Peyer's patch (tissue), 4 donors: Measurements from ENCODE around the gene SEC14L2.
"Not testable (repeated sequence)": the region's sequence is repeated elsewhere in the genome, so short reads cannot be mapped to it uniquely, and the experiment has no call there.

Source experiments
- POLR2A ChIP-seq, 2 donors: fragments of 450-650 bp; IDR thresholded peaks; one replicate each; pipeline ENCODE4 v1.5.1; 2017; ENCODE audit warnings: antibody characterized with exemption in 2 of 2, mild to moderate bottlenecking in 2 of 2, moderate library complexity in 2 of 2
- TF ChIP-seq, protein P1 (sequence below), 6 experiments: fragments of 450-650 bp in 4 of 6; fragments of 200-600 bp in 2 of 6; sonication (generic) in 1 of 6; IDR thresholded peaks; one replicate each; pipeline ENCODE4 v1.5.1; 2017 to 2019; ENCODE audit warnings: antibody characterized with exemption in 6 of 6, mild to moderate bottlenecking in 3 of 6, moderate library complexity in 1 of 6

DNA sequence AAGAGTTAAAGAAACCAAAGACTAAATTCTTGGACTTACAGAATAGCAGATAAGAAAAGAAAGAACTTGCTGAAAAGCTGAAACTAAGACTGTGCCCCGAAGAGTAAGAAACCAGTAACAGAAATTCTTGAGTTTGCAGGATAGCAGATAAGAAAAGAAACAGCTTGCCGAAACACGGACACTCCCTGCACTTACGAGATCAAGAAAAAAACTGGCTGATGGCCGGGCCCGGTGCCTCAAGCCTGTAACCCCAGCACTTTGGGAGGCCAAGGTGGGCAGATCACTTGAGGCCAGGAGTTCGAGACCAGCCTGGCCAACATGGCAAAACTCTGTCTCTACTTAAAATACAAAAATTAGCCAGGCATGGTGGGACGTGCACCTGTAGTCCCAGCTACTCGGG, 54.7 kb downstream of the SEC14L2 start:
- TF ChIP-seq, protein P1, sequence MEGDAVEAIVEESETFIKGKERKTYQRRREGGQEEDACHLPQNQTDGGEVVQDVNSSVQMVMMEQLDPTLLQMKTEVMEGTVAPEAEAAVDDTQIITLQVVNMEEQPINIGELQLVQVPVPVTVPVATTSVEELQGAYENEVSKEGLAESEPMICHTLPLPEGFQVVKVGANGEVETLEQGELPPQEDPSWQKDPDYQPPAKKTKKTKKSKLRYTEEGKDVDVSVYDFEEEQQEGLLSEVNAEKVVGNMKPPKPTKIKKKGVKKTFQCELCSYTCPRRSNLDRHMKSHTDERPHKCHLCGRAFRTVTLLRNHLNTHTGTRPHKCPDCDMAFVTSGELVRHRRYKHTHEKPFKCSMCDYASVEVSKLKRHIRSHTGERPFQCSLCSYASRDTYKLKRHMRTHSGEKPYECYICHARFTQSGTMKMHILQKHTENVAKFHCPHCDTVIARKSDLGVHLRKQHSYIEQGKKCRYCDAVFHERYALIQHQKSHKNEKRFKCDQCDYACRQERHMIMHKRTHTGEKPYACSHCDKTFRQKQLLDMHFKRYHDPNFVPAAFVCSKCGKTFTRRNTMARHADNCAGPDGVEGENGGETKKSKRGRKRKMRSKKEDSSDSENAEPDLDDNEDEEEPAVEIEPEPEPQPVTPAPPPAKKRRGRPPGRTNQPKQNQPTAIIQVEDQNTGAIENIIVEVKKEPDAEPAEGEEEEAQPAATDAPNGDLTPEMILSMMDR (IDR thresholded peaks at IDR 0.05): not testable (repeated sequence)
- not testable (repeated sequence) for TF ChIP-seq POLR2A (IDR thresholded peaks at IDR 0.05)
